Stimulated activated naive CD4-positive, alpha-beta T cell treated with Interleukin-2 at 50 U/mL for 16 hours (primary cell): ENCODE results near the gene ANKRD1.

Experiments
- DNase-seq: peaks from one replicate; lab custom pipeline; 2025; lab: John Stamatoyannopoulos, UW

ANKRD1 gene

GRCh38 chr10:90935581-90936275 lies 14.8 kb upstream of the ANKRD1 start:
- DNase-seq: no peak

- no peak for DNase-seq
Measured at GRCh38 chr10:90930971-90931871, 10.3 kb upstream of the ANKRD1 start.

GRCh38 chr10:90930070-90930837 lies 9.4 kb upstream of the ANKRD1 start:
- no peak for DNase-seq

- DNase-seq: no peak
Measured at GRCh38 chr10:90929179-90929578, 8.3 kb upstream of the ANKRD1 start.

- no peak for DNase-seq
Measured at GRCh38 chr10:90927293-90927692, 6.4 kb upstream of the ANKRD1 start.

GRCh38 chr10:90925079-90926029 lies 4.5 kb upstream of the ANKRD1 start:
- DNase-seq: no peak

GRCh38 chr10:90924552-90924951 lies 3.7 kb upstream of the ANKRD1 start:
- DNase-seq: no peak

- no peak for DNase-seq
Measured at GRCh38 chr10:90923111-90923731, 2.3 kb upstream of the ANKRD1 start.

- no peak for DNase-seq
Measured at GRCh38 chr10:90921906-90922305, 1.0 kb upstream of the ANKRD1 start.

GRCh38 chr10:90919683-90920574 lies 958 bp downstream of the ANKRD1 start:
- DNase-seq: no peak

GRCh38 chr10:90917968-90918318 lies 2.9 kb downstream of the ANKRD1 start:
- DNase-seq: no peak

GRCh38 chr10:90917238-90917967 lies 3.5 kb downstream of the ANKRD1 start:
- DNase-seq: no peak

GRCh38 chr10:90916392-90917237 lies 4.3 kb downstream of the ANKRD1 start:
- no peak for DNase-seq

- no peak for DNase-seq
Measured at GRCh38 chr10:90915766-90916075, 5.2 kb downstream of the ANKRD1 start.

GRCh38 chr10:90914992-90915765 lies 5.7 kb downstream of the ANKRD1 start:
- no peak for DNase-seq

- DNase-seq: no peak
Measured at GRCh38 chr10:90913774-90914420, 7.0 kb downstream of the ANKRD1 start.

- DNase-seq: no peak
Measured at GRCh38 chr10:90912854-90913479, 7.9 kb downstream of the ANKRD1 start.
